Kidney epithelial cell (primary cell): Measurements from ENCODE around the gene NOL6. TPM values are rescaled to one million over a fixed set of nuclear protein-coding genes. Genes with fewer than 3 reads are reported as not detected.

Experiments used
- DNase-seq: peaks from one replicate; pipeline ENCODE4 v3.0.0-alpha.2; 2010; ENCODE audit warnings: low read depth
- H3K27me3 ChIP-seq: 2 replicates; pipeline ENCODE4 v1.6.0; 2011; ENCODE audit warnings: low read length; ENCODE audit not compliant: control insufficient read depth, insufficient read depth
- H3K36me3 ChIP-seq: 2 replicates; pipeline ENCODE4 v1.5.1; 2011; ENCODE audit warnings: low read length; ENCODE audit not compliant: control insufficient read depth, insufficient read depth
- H3K4me3 ChIP-seq: 2 replicates; pipeline ENCODE4 v1.5.1; 2011; ENCODE audit warnings: low read depth, mild to moderate bottlenecking, control low read depth, low read length
- CTCF ChIP-seq: IDR thresholded peaks from 2 replicates; pipeline ENCODE4 v1.5.1; 2011; ENCODE audit warnings: mild to moderate bottlenecking, moderate library complexity, low read length, control low read depth, inconsistent platforms; ENCODE audit not compliant: insufficient read depth, poor library complexity, severe bottlenecking
- total RNA-seq: library from RNA; depleted of rRNA; stranded (reverse); fragments of >200 nt; gene quantifications from 2 replicates; pipeline ENCODE4 v1.2.3, GENCODE V29; 2015

NOL6 gene
- total RNA-seq, 1 donor from 2014 or later: 34.8 TPM

- H3K36me3 ChIP-seq: no peaks in the 10 kb centered on the region
- H3K27me3 ChIP-seq: peaks cover 4% of the 10 kb centered on the region
- no peak overlapping the region for H3K4me3 ChIP-seq
- no peak for DNase-seq
- TF ChIP-seq CTCF: no peak
Observed at GRCh38 chr9:33443047-33443446, 30.7 kb downstream of the NOL6 start.

GRCh38 chr9:33442125-33442524, 31.6 kb downstream of the NOL6 start:
- DNase-seq: no peak
- peaks cover 4% of the 10 kb centered on the region for H3K27me3 ChIP-seq
- TF ChIP-seq CTCF: no peak
- no peaks in the 10 kb centered on the region for H3K36me3 ChIP-seq
- no peak overlapping the region for H3K4me3 ChIP-seq

GRCh38 chr9:33440609-33441008, 33.1 kb downstream of the NOL6 start:
- DNase-seq: no peak
- Histone ChIP-seq H3K36me3 (no peaks in the 10 kb centered on the region), H3K27me3 (peaks cover 6% of the 10 kb centered on the region), H3K4me3 (no peak overlapping the region)
- TF ChIP-seq CTCF: no peak

GRCh38 chr9:33440204-33440603, 33.5 kb downstream of the NOL6 start:
- peaks cover 6% of the 10 kb centered on the region for H3K27me3 ChIP-seq
- DNase-seq: no peak
- no peaks in the 10 kb centered on the region for H3K36me3 ChIP-seq
- no peak overlapping the region for H3K4me3 ChIP-seq
- TF ChIP-seq CTCF: no peak

- Histone ChIP-seq H3K36me3 (no peaks in the 10 kb centered on the region), H3K4me3 (no peak overlapping the region), H3K27me3 (peaks cover 10% of the 10 kb centered on the region)
- DNase-seq: no peak
- TF ChIP-seq CTCF: no peak
Observed at GRCh38 chr9:33439731-33440130, 34.0 kb downstream of the NOL6 start.

GRCh38 chr9:33438926-33439680, 34.6 kb downstream of the NOL6 start:
- DNase-seq: no peak
- Histone ChIP-seq H3K36me3 (no peaks in the 10 kb centered on the region), H3K27me3 (peaks cover 12% of the 10 kb centered on the region), H3K4me3 (no peak overlapping the region)
- no peak for TF ChIP-seq CTCF
